Mesenchymal stem cell (in vitro differentiated cells and primary cell): Measurements from ENCODE around the gene IFT122.

Experiments
- DNase-seq: peaks from one replicate; pipeline ENCODE4 v3.0.0-alpha.2; 2013
- H2AFZ ChIP-seq: one replicate; pipeline ENCODE4 v1.6.1; 2013; ENCODE audit warnings: low read depth, mild to moderate bottlenecking, control low read depth, inconsistent platforms, low read length, moderate library complexity
- H2AK5ac ChIP-seq: 2 replicates; pipeline ENCODE4 v1.6.1; 2013; ENCODE audit warnings: low read length, moderate library complexity, mild to moderate bottlenecking, inconsistent platforms; ENCODE audit not compliant: severe bottlenecking
- H2BK120ac ChIP-seq: one replicate; pipeline ENCODE4 v1.6.1; 2013; ENCODE audit warnings: low read depth, mild to moderate bottlenecking, inconsistent platforms, low read length, moderate library complexity
- H2BK12ac ChIP-seq, 2 experiments: one replicate each; pipeline ENCODE4 v1.6.1; 2013; ENCODE audit warnings: inconsistent platforms in 2 of 2, low read length in 2 of 2, mild to moderate bottlenecking in 2 of 2, moderate library complexity in 2 of 2, control low read depth in 1 of 2
- H2BK15ac ChIP-seq: one replicate; pipeline ENCODE4 v1.6.1; 2013; ENCODE audit warnings: mild to moderate bottlenecking, low read depth, inconsistent platforms; ENCODE audit not compliant: poor library complexity, severe bottlenecking
- H2BK5ac ChIP-seq: 2 replicates; pipeline ENCODE4 v1.6.1; 2013; ENCODE audit warnings: low read depth, mild to moderate bottlenecking, low read length, control low read depth, inconsistent platforms; ENCODE audit not compliant: poor library complexity, severe bottlenecking
- H3K14ac ChIP-seq, 2 experiments: one replicate each; pipeline ENCODE4 v1.6.1; 2013; ENCODE audit warnings: inconsistent platforms in 2 of 2, low read length in 2 of 2, control low read depth in 1 of 2, mild to moderate bottlenecking in 1 of 2, moderate library complexity in 1 of 2
- H3K18ac ChIP-seq, 2 experiments: one replicate each; pipeline ENCODE4 v1.6.1; 2013; ENCODE audit warnings: inconsistent platforms in 2 of 2, low read length in 2 of 2, control low read depth in 1 of 2, low read depth in 1 of 2, mild to moderate bottlenecking in 1 of 2
- H3K23ac ChIP-seq, 2 experiments: one replicate each; pipeline ENCODE4 v1.6.1; 2013; ENCODE audit warnings: inconsistent platforms in 2 of 2, low read length in 2 of 2, mild to moderate bottlenecking in 2 of 2, moderate library complexity in 2 of 2, control low read depth in 1 of 2
- H3K27ac ChIP-seq: 2 replicates; pipeline ENCODE4 v1.5.1; 2013; ENCODE audit warnings: mild to moderate bottlenecking, moderate library complexity, low read length, control low read depth, inconsistent platforms; ENCODE audit not compliant: poor library complexity, severe bottlenecking
- H3K27me3 ChIP-seq, 2 experiments: 2 replicates each; pipeline versions ENCODE4 v1.6.1 to v1.7.0; 2013; ENCODE audit warnings: low read length in 2 of 2, mild to moderate bottlenecking in 2 of 2, moderate library complexity in 2 of 2, control low read depth in 1 of 2, inconsistent platforms in 1 of 2; ENCODE audit not compliant: control insufficient read depth in 1 of 2, insufficient read depth in 1 of 2
- H3K36me3 ChIP-seq, 2 experiments: 2 replicates each; pipeline versions ENCODE4 v1.6.1 to v1.7.0; 2013; ENCODE audit warnings: low read length in 2 of 2, control low read depth in 1 of 2, inconsistent platforms in 1 of 2, low read depth in 1 of 2, mild to moderate bottlenecking in 1 of 2; ENCODE audit not compliant: insufficient read depth in 2 of 2, control insufficient read depth in 1 of 2
- H3K4ac ChIP-seq, 2 experiments: one replicate each; pipeline ENCODE4 v1.6.1; 2013; ENCODE audit warnings: inconsistent platforms in 2 of 2, low read length in 2 of 2, mild to moderate bottlenecking in 2 of 2, moderate library complexity in 2 of 2, control low read depth in 1 of 2, low read depth in 1 of 2
- H3K4me1 ChIP-seq: 2 replicates; pipeline ENCODE4 v1.6.1; 2013; ENCODE audit warnings: low read depth, low read length, control low read depth; ENCODE audit not compliant: control insufficient read depth, insufficient read depth
- H3K4me2 ChIP-seq: 2 replicates; pipeline ENCODE4 v1.6.1; 2013; ENCODE audit warnings: low read length, mild to moderate bottlenecking, inconsistent platforms; ENCODE audit not compliant: poor library complexity, severe bottlenecking
- H3K4me3 ChIP-seq, 2 experiments: 2 replicates each; pipeline versions ENCODE4 v1.5.1 to v1.7.0; 2013; ENCODE audit warnings: low read length in 2 of 2, mild to moderate bottlenecking in 2 of 2, control low read depth in 1 of 2, low read depth in 1 of 2; ENCODE audit not compliant: insufficient read depth in 1 of 2
- H3K79me1 ChIP-seq: replicated peaks from 2 replicates; pipeline ENCODE4 v1.6.1; 2013; ENCODE audit warnings: mild to moderate bottlenecking, control low read depth, low read length, inconsistent platforms; ENCODE audit not compliant: poor library complexity, severe bottlenecking
- H3K9ac ChIP-seq: 2 replicates; pipeline ENCODE4 v1.7.0; 2013; ENCODE audit warnings: mild to moderate bottlenecking, low read length, moderate library complexity
- H3K9me3 ChIP-seq: 2 replicates; pipeline ENCODE4 v1.7.0; 2013; ENCODE audit warnings: mild to moderate bottlenecking, low read length; ENCODE audit not compliant: control insufficient read depth
- H4K8ac ChIP-seq: one replicate; pipeline ENCODE4 v1.6.1; 2013; ENCODE audit warnings: inconsistent platforms, mild to moderate bottlenecking, low read length, moderate library complexity
- H4K91ac ChIP-seq: one replicate; pipeline ENCODE4 v1.6.1; 2013; ENCODE audit warnings: mild to moderate bottlenecking, low read length, inconsistent platforms
- WGBS: methylation state at CpG from one replicate; pipeline ENCODE4 v1.1.7; 2013; ENCODE audit warnings: mixed read lengths; 5-methylcytosine and 5-hydroxymethylcytosine counted together

Gene IFT122

DNA sequence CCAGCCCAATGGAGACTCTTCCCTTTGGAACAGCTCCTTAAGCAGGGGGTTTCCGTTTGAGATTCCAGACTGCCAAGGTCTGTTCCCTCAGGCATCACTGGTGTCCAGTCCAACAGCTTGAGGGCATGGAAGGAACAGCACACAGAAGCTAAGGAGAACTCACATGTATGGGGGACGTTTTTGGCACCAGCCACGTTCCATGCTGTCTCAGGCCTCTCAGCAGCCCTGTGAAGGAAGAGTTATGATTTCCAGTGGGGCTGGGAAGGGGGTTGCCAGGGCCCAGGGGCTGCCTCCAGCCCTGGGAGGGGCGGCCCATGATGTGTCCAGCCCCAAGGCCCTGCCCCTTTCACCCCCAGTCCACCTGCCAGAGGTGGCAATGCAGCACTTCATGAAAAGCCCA lies 80.9 kb downstream of the IFT122 start:
- Histone ChIP-seq H3K4ac (no peak overlapping the region), H3K4me1 (peaks cover 7% of the 10 kb centered on the region), H2BK15ac (no peak overlapping the region), H3K27ac (no peak overlapping the region), H3K4me2 (no peak overlapping the region), H3K79me1 (no peaks in the 10 kb centered on the region), H3K27me3 (no peaks in the 10 kb centered on the region), H2AK5ac (no peak overlapping the region), H4K91ac (no peak overlapping the region), H3K9me3 (no peaks in the 10 kb centered on the region), H3K18ac (no peak overlapping the region), H3K9ac (no peak overlapping the region), H2BK120ac (no peak overlapping the region), H3K4me3 (no peak overlapping the region), H2BK5ac (no peak overlapping the region), H3K23ac (no peak overlapping the region), H3K36me3 (peaks cover 13 to 42% of the 10 kb centered on the region in 2 experiments), H4K8ac (no peak overlapping the region), H2AFZ (no peak overlapping the region), H3K14ac (peak overlapping the region in 1 of 2 experiments; percentile 41), H2BK12ac (no peak overlapping the region)
- no peak for DNase-seq
- 82% methylated on average over 4 of the region's 4 CpGs for WGBS

DNA sequence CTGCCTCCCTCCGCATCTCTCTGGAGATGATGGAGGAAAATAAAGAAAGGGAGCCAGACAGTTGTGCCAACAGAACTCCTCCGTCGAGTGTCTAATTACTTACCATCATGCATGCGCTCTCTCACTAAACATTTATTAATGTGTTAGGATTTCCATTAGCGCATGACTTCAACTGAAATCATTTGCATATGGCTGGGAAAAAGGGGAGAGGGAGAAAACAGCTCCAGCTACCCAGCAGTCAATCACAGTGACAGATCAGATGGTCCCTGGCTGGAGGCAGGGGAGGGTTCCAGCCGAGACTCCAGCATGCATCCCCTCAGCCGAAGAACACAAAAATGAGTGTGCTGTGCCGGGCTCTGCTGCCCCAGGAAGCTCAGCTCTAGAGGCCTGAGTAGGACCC lies 81.6 kb downstream of the IFT122 start:
- H2AFZ ChIP-seq, result no peak overlapping the region
- H3K4me3 ChIP-seq, result no peak overlapping the region
- no peak overlapping the region for H3K4me2 ChIP-seq
- H2BK5ac ChIP-seq, result no peak overlapping the region
- peaks cover 13% of the 10 kb centered on the region for H3K4me1 ChIP-seq
- no peak overlapping the region for H3K4ac ChIP-seq
- no peak overlapping the region for H3K23ac ChIP-seq
- no peak overlapping the region for H2AK5ac ChIP-seq
- no peak for DNase-seq
- WGBS, result 80% methylated on average over 7 of the region's 8 CpGs
- no peak overlapping the region for H4K8ac ChIP-seq
- H3K18ac ChIP-seq, result no peak overlapping the region
- no peaks in the 10 kb centered on the region for H3K27me3 ChIP-seq
- no peak overlapping the region for H4K91ac ChIP-seq
- no peak overlapping the region for H2BK120ac ChIP-seq
- H3K14ac ChIP-seq, result no peak overlapping the region
- no peaks in the 10 kb centered on the region for H3K79me1 ChIP-seq
- H3K36me3 ChIP-seq, result peaks cover 13 to 36% of the 10 kb centered on the region in 2 experiments
- no peak overlapping the region for H3K9ac ChIP-seq
- H2BK12ac ChIP-seq, result no peak overlapping the region
- H2BK15ac ChIP-seq, result no peak overlapping the region
- no peaks in the 10 kb centered on the region for H3K9me3 ChIP-seq
- H3K27ac ChIP-seq, result no peak overlapping the region

DNA sequence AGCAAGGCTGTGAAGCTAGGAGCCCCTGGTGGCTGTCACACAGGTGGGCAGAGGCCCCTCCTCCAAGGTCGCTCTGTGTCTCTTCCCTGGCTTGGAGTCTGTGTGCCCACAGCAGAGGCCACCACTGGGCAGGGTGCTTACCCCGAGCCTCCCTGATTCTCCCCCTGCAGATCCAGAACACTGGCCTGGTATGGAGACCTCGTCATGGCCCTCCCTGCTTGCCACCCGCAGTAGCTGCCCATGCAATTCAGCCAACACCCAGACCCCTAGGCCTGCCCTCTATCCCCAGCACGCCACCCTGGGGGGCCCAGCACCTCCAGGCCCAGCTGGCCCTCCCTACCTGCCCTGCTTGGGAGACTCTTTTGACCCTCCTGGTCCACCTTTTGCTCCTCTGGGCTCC lies 82.9 kb downstream of the IFT122 start:
- no peak overlapping the region for H3K4me3 ChIP-seq

DNA sequence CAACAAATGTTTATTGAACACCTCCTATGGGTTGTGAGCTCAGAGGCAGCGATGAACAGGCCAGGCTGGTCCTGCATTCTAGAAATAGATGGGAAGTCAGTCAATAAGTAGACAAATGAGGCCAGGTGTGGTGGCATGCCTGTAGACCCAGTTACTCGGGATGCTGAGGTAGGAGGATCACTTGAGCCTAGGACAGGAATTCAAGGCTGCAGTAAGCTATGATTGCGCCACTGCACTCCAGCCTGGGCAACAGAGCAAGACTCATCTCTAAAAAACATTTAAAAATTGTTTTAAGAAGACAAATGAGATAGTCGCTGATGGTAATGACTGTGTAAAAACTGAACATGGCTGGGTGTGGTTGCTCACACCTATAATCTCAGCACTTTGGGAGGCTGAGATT lies 84.1 kb downstream of the IFT122 start:
- Histone ChIP-seq H3K23ac (no peak overlapping the region), H3K4me2 (no peak overlapping the region), H2AK5ac (no peak overlapping the region), H2BK15ac (no peak overlapping the region), H2BK12ac (no peak overlapping the region), H3K9me3 (no peaks in the 10 kb centered on the region), H3K14ac (no peak overlapping the region), H2BK120ac (no peak overlapping the region), H3K9ac (no peak overlapping the region), H4K91ac (no peak overlapping the region), H3K36me3 (peaks cover 6 to 13% of the 10 kb centered on the region in 2 experiments), H3K79me1 (no peaks in the 10 kb centered on the region), H2BK5ac (no peak overlapping the region), H3K4me3 (no peak overlapping the region), H3K4me1 (peaks cover 20% of the 10 kb centered on the region), H3K4ac (no peak overlapping the region), H2AFZ (no peak overlapping the region), H3K18ac (no peak overlapping the region), H4K8ac (no peak overlapping the region), H3K27ac (no peak overlapping the region), H3K27me3 (no peaks in the 10 kb centered on the region)
- no peak for DNase-seq
- 95% methylated on average over 3 of the region's 4 CpGs for WGBS

More for the DNA sequence above, 82.9 kb downstream of the IFT122 start:
- H3K4me1 ChIP-seq, result peaks cover 16% of the 10 kb centered on the region
- no peaks in the 10 kb centered on the region for H3K79me1 ChIP-seq
- H3K9me3 ChIP-seq, result no peaks in the 10 kb centered on the region
- H2BK120ac ChIP-seq, result no peak overlapping the region
- no peak overlapping the region for H3K23ac ChIP-seq
- H3K4me2 ChIP-seq, result no peak overlapping the region
- WGBS, result 92% methylated on average over 5 of the region's 5 CpGs
- no peak overlapping the region for H3K18ac ChIP-seq
- H3K27ac ChIP-seq, result no peak overlapping the region
- H4K8ac ChIP-seq, result no peak overlapping the region
- peak overlapping the region in 1 of 2 experiments; percentile 39 for H3K14ac ChIP-seq
- no peaks in the 10 kb centered on the region for H3K27me3 ChIP-seq
- no peak for DNase-seq
- no peak overlapping the region for H4K91ac ChIP-seq
- no peak overlapping the region for H3K4ac ChIP-seq
- no peak overlapping the region for H2BK15ac ChIP-seq
- H2AFZ ChIP-seq, result no peak overlapping the region
- no peak overlapping the region for H2AK5ac ChIP-seq
- peaks cover 9 to 24% of the 10 kb centered on the region in 2 experiments for H3K36me3 ChIP-seq
- H3K9ac ChIP-seq, result no peak overlapping the region
- no peak overlapping the region for H2BK5ac ChIP-seq
- no peak overlapping the region for H2BK12ac ChIP-seq
